H1 (cell line): ENCODE data around the gene MDFIC2. TPM values are rescaled to one million over a fixed set of nuclear protein-coding genes. Genes with fewer than 3 reads are reported as not detected.

Experiments used
- CTCF ChIA-PET: fragments of 300-600 bp; sonication (Branson Sonifier 250); formaldehyde crosslinking; loops from one replicate; lab custom pipeline; 2021; ENCODE audit not compliant: partially characterized antibody; lab: Charles Lee
- POLR2A ChIA-PET: fragments of 300-600 bp; sonication (Branson Sonifier 250); formaldehyde crosslinking; loops from one replicate; lab custom pipeline; 2021; ENCODE audit warnings: inconsistent platforms; ENCODE audit not compliant: partially characterized antibody; lab: Charles Lee
- DNase-seq, 2 experiments: peaks; one replicate each; pipeline versions ENCODE4 v3.0.0 to v3.0.0-alpha.2; 2010 to 2022; ENCODE audit warnings: low spot score in 2 of 2, low read depth in 1 of 2, mixed read lengths in 1 of 2
- FAIRE-seq: peaks from 2 replicates; lab custom pipeline; 2011; peaks lifted over from hg19 to GRCh38; lab: Jason Lieb, UNC
- H2AFZ ChIP-seq: 2 replicates; pipeline ENCODE4 v1.8.1; 2012; ENCODE audit warnings: low read length, inconsistent platforms
- H2AK5ac ChIP-seq: 2 replicates; pipeline ENCODE4 v1.6.1; 2013; ENCODE audit warnings: low read depth, low read length
- H2BK120ac ChIP-seq: replicated peaks from 2 replicates; pipeline ENCODE3; 2013; ENCODE audit warnings: low read depth, low read length, inconsistent platforms
- H2BK12ac ChIP-seq: 2 replicates; pipeline ENCODE4 v1.6.1; 2013; ENCODE audit warnings: low read depth, low read length
- H2BK15ac ChIP-seq: 2 replicates; pipeline ENCODE4 v1.6.1; 2013; ENCODE audit warnings: low read length
- H2BK20ac ChIP-seq: 2 replicates; pipeline ENCODE4 v1.6.1; 2013; ENCODE audit warnings: low read length
- H2BK5ac ChIP-seq: 2 replicates; pipeline ENCODE4 v1.6.1; 2013; ENCODE audit warnings: low read depth, low read length
- H3K14ac ChIP-seq: 2 replicates; pipeline ENCODE4 v1.6.1; 2013; ENCODE audit warnings: inconsistent platforms; ENCODE audit not compliant: insufficient read length
- H3K18ac ChIP-seq: 2 replicates; pipeline ENCODE4 v1.6.1; 2013; ENCODE audit warnings: low read length; ENCODE audit errors: extremely low read depth
- H3K23ac ChIP-seq: 2 replicates; pipeline ENCODE4 v1.6.1; 2013; ENCODE audit warnings: inconsistent platforms; ENCODE audit not compliant: insufficient read length
- H3K23me2 ChIP-seq: 2 replicates; pipeline ENCODE4 v1.6.1; 2013; ENCODE audit warnings: low read depth, low read length
- H3K27ac ChIP-seq: 2 replicates; pipeline ENCODE4 v1.6.1; 2011; ENCODE audit warnings: low read depth, low read length, inconsistent platforms
- H3K27me3 ChIP-seq, 4 experiments: replicated peaks in 1 of 4; 1 replicate in 1 of 4; 2 replicates in 3 of 4; pipeline versions ENCODE4 v1.6.1 to v1.8.1; 2011 to 2013; ENCODE audit warnings: low read length in 3 of 4, mild to moderate bottlenecking in 3 of 4, inconsistent platforms in 2 of 4, mixed read lengths in 2 of 4, moderate library complexity in 1 of 4; ENCODE audit not compliant: control insufficient read depth in 3 of 4, insufficient read depth in 3 of 4; ENCODE audit errors: extremely low read depth in 1 of 4
- H3K36me3 ChIP-seq, 4 experiments: 2 replicates each; pipeline versions ENCODE4 v1.6.1 to v1.8.1; 2011 to 2013; ENCODE audit warnings: mild to moderate bottlenecking in 4 of 4, low read length in 3 of 4, moderate library complexity in 2 of 4, control low read depth in 1 of 4, inconsistent platforms in 1 of 4; ENCODE audit not compliant: insufficient read depth in 4 of 4, control insufficient read depth in 2 of 4
- H3K4ac ChIP-seq: replicated peaks from 2 replicates; pipeline ENCODE3; 2013; ENCODE audit warnings: low read length, low read depth, mixed read lengths, inconsistent platforms; ENCODE audit not compliant: insufficient read length
- H3K4me1 ChIP-seq, 4 experiments: replicated peaks in 1 of 4; 1 replicate in 1 of 4; 2 replicates in 3 of 4; pipeline versions ENCODE4 v1.6.1 to v1.8.1; 2011 to 2013; ENCODE audit warnings: low read length in 3 of 4, inconsistent platforms in 2 of 4, mixed read lengths in 1 of 4; ENCODE audit not compliant: insufficient read depth in 4 of 4, control insufficient read depth in 3 of 4
- H3K4me2 ChIP-seq, 2 experiments: 2 replicates each; pipeline versions ENCODE4 v1.6.1 to v1.8.1; 2011 to 2013; ENCODE audit warnings: low read depth in 2 of 2, low read length in 2 of 2, control low read depth in 1 of 2, inconsistent platforms in 1 of 2, mild to moderate bottlenecking in 1 of 2; ENCODE audit not compliant: insufficient read depth in 1 of 2
- H3K4me3 ChIP-seq, 4 experiments: fragments of 200-600, 300-600 bp in 1 of 4; sonication (generic), shearing (Covaris generic), sonication (Bioruptor Twin) in 1 of 4; 2 replicates each; pipeline versions ENCODE4 v1.5.1 to v1.8.1; 2011 to 2016; ENCODE audit warnings: low read length in 4 of 4, low read depth in 3 of 4, control low read depth in 2 of 4, inconsistent platforms in 2 of 4, mild to moderate bottlenecking in 2 of 4, mixed read lengths in 1 of 4, moderate library complexity in 1 of 4; ENCODE audit not compliant: insufficient read depth in 2 of 4; ENCODE audit errors: extremely low read depth in 1 of 4
- H3K56ac ChIP-seq: replicated peaks from 2 replicates; pipeline ENCODE3; 2013; ENCODE audit warnings: low read depth, mild to moderate bottlenecking, mixed read lengths, low read length, inconsistent platforms; ENCODE audit not compliant: insufficient read length
- H3K79me1 ChIP-seq: 2 replicates; pipeline ENCODE4 v1.6.1; 2013; ENCODE audit warnings: low read depth, low read length, control low read depth
- H3K79me2 ChIP-seq, 2 experiments: 2 replicates each; pipeline versions ENCODE4 v1.6.1 to v1.8.1; 2012 to 2013; ENCODE audit warnings: low read length in 2 of 2, mild to moderate bottlenecking in 2 of 2, inconsistent platforms in 1 of 2; ENCODE audit not compliant: insufficient read depth in 2 of 2, control insufficient read depth in 1 of 2
- H3K9ac ChIP-seq, 4 experiments: replicated peaks in 1 of 4; 1 replicate in 1 of 4; 2 replicates in 3 of 4; pipeline versions ENCODE4 v1.6.1 to v1.8.1; 2011 to 2013; ENCODE audit warnings: low read depth in 3 of 4, low read length in 3 of 4, control low read depth in 2 of 4, mild to moderate bottlenecking in 2 of 4, moderate library complexity in 2 of 4, inconsistent platforms in 1 of 4; ENCODE audit errors: extremely low read depth in 1 of 4
- H3K9me3 ChIP-seq, 2 experiments: 2 replicates each; pipeline versions ENCODE4 v1.6.1 to v1.8.1; 2012 to 2013; ENCODE audit warnings: mild to moderate bottlenecking in 2 of 2, moderate library complexity in 2 of 2, control low read depth in 1 of 2, inconsistent platforms in 1 of 2, low read depth in 1 of 2, low read length in 1 of 2, mixed read lengths in 1 of 2; ENCODE audit not compliant: insufficient read depth in 2 of 2
- H4K20me1 ChIP-seq, 2 experiments: replicated peaks in 1 of 2; 2 replicates each; pipeline versions ENCODE3 to v1.8.1; 2011 to 2013; ENCODE audit warnings: inconsistent platforms in 2 of 2, low read length in 2 of 2, mild to moderate bottlenecking in 1 of 2; ENCODE audit not compliant: insufficient read depth in 2 of 2, control insufficient read depth in 1 of 2
- H4K5ac ChIP-seq: 2 replicates; pipeline ENCODE4 v1.6.1; 2013; ENCODE audit warnings: low read length, low read depth, mixed read lengths, inconsistent platforms; ENCODE audit not compliant: insufficient read length
- H4K8ac ChIP-seq: 2 replicates; pipeline ENCODE4 v1.8.0; 2013; ENCODE audit warnings: mild to moderate bottlenecking, moderate library complexity, low read length, inconsistent platforms; ENCODE audit not compliant: insufficient read depth; ENCODE audit errors: extremely low read depth
- H4K91ac ChIP-seq: replicated peaks from 2 replicates; pipeline ENCODE3; 2013; ENCODE audit warnings: low read length, mixed read lengths, inconsistent platforms; ENCODE audit not compliant: insufficient read length
- BACH1 ChIP-seq: IDR thresholded peaks from 2 replicates; pipeline ENCODE4 v1.6.1; 2012; ENCODE audit warnings: low read length, improper control_type of control experiment
- CREB1 ChIP-seq: IDR thresholded peaks from 2 replicates; pipeline ENCODE4 v1.6.1; 2012; ENCODE audit warnings: inconsistent platforms
- RNF2 ChIP-seq: fragments of 200-900, 300-1000 bp; sonication (generic); IDR thresholded peaks from 2 replicates; pipeline ENCODE4 v1.7.1; 2016; ENCODE audit warnings: borderline replicate concordance, low read depth, mild to moderate bottlenecking, antibody characterized with exemption, low read length; ENCODE audit not compliant: poor library complexity, severe bottlenecking; ENCODE audit errors: missing control alignments
- WGBS, 2 experiments: shearing (Covaris generic) in 1 of 2; methylation state at CpG; one replicate each; pipeline versions ENCODE4 v1.1.6 to v1.1.7; 2013 to 2015; ENCODE audit warnings: low lambda C conversion rate in 2 of 2, mixed read lengths in 2 of 2, inconsistent platforms in 1 of 2, low coverage in 1 of 2, missing lambda C conversion rate in 1 of 2; ENCODE audit not compliant: insufficient replicate concordance in 2 of 2, insufficient coverage in 1 of 2, insufficient read length in 1 of 2; ENCODE audit errors: extremely low coverage in 1 of 2, missing lambda C conversion rate in 1 of 2; 5-methylcytosine and 5-hydroxymethylcytosine counted together
- polyA plus RNA-seq, 7 experiments: library from polyadenylated mRNA; depleted of rRNA in 3 of 7; stranded (reverse) in 5 of 7; unstranded in 2 of 7; fragments of >200 nt in 5 of 7; fragments of 200-250 nt in 2 of 7; gene quantifications; 1 replicate in 5 of 7; 2 replicates in 1 of 7; 4 replicates in 1 of 7; pipeline versions ENCODE4 v1.2.1 to v1.2.3, GENCODE V29; 2011 to 2013; ENCODE audit warnings: missing spikeins in 2 of 7, mixed read lengths in 2 of 7
- total RNA-seq: library from RNA; stranded (reverse); fragmentation: NEBNext Ultra II Directional; extraction: Animal tissue kit (Norgen Biotek cat#: 25700); gene quantifications from 2 replicates; pipeline ENCODE4 v1.2.1, GENCODE V29; 2021

Gene MDFIC2
- total and polyA plus RNA-seq, 2 of the 8 experiments (the other 6 are each of a cell fraction or from before 2014, with no cell fraction given) = not detected

DNA sequence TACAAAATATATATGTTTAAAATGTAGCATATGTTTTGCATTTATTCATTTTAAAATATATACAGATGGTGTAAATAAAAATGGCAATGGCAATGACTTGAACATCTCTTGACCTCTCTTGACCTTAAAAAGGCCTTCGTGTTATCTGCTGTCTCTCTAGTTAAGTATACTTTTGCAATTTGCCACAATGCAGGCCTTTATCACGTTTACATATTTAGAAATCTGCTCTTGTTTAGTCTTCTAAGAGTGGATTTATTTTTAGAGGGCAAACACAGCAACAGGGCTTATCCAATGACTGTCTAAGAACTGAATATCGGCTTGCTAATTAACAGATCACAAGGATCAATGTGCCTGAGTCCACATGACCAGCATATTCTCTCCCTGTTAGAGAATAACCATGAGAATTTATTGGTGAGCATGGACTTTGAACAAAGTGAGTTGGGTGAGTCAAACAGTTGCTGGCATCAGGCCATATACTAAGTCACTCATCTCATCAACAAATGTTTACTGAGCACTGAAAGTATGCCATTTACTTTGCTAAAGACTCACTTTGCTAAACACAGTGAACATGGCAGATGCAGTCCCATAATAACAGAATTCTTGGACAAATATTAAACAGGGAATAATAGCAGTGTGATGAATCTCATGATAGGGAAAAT lies 48.2 kb downstream of the MDFIC2 start:
- H3K4ac ChIP-seq = no peak overlapping the region
- H3K14ac ChIP-seq = no peak overlapping the region
- H3K27me3 ChIP-seq = no peaks in the 10 kb centered on the region
- no peak overlapping the region for H3K4me3 ChIP-seq
- no peaks in the 10 kb centered on the region for H3K36me3 ChIP-seq
- H2AK5ac ChIP-seq = no peak overlapping the region
- no peaks in the 10 kb centered on the region for H3K4me1 ChIP-seq
- H4K8ac ChIP-seq = no peak overlapping the region
- no peak overlapping the region for H3K18ac ChIP-seq
- H3K9me3 ChIP-seq = no peaks in the 10 kb centered on the region
- no peak overlapping the region for H2BK15ac ChIP-seq
- no peak overlapping the region for H2BK20ac ChIP-seq
- no peak overlapping the region for H3K4me2 ChIP-seq
- no peaks in the 10 kb centered on the region for H3K79me2 ChIP-seq
- no peak overlapping the region for H2AFZ ChIP-seq
- H2BK12ac ChIP-seq = no peak overlapping the region
- H4K5ac ChIP-seq = no peak overlapping the region
- H4K20me1 ChIP-seq = peaks cover 0 to 2% of the 10 kb centered on the region in 2 experiments
- H2BK120ac ChIP-seq = no peak overlapping the region
- no peak overlapping the region for H3K27ac ChIP-seq
- ChIA-PET CTCF (no interaction called here), POLR2A (no interaction called here)
- no peaks in the 10 kb centered on the region for H3K79me1 ChIP-seq
- H3K23me2 ChIP-seq = no peaks in the 10 kb centered on the region
- H2BK5ac ChIP-seq = no peak overlapping the region
- H4K91ac ChIP-seq = no peak overlapping the region
- DNase-seq (no peak), FAIRE-seq (no peak)
- no peak overlapping the region for H3K23ac ChIP-seq
- H3K56ac ChIP-seq = no peak overlapping the region
- H3K9ac ChIP-seq = no peak overlapping the region
- WGBS, 2 experiments = 94% methylated on average over 3 of the region's 3 CpGs; no CpG with 5 or more reads in 1 of the 2 experiments
- TF ChIP-seq CREB1 (no peak), RNF2 (no peak), BACH1 (no peak)
